Hematopoietic multipotent progenitor cell treated with erythropoietin and hydrocortisone succinate and interleukin-3 and kit ligand, for 4 days (in vitro differentiated cells): Measurements from ENCODE around the gene CD151.
A peak's percentile ranks its signal among the peaks of the same experiment; 100 is the strongest.

Experiments used
- DNase-seq: peaks from one replicate; pipeline ENCODE4 v3.0.0-alpha.2; 2015

Gene CD151

GRCh38 chr11:815675-816432 lies 16.9 kb upstream of the CD151 start:
- DNase-seq, result no peak

GRCh38 chr11:816433-816779 lies 16.3 kb upstream of the CD151 start:
- no peak for DNase-seq

DNA sequence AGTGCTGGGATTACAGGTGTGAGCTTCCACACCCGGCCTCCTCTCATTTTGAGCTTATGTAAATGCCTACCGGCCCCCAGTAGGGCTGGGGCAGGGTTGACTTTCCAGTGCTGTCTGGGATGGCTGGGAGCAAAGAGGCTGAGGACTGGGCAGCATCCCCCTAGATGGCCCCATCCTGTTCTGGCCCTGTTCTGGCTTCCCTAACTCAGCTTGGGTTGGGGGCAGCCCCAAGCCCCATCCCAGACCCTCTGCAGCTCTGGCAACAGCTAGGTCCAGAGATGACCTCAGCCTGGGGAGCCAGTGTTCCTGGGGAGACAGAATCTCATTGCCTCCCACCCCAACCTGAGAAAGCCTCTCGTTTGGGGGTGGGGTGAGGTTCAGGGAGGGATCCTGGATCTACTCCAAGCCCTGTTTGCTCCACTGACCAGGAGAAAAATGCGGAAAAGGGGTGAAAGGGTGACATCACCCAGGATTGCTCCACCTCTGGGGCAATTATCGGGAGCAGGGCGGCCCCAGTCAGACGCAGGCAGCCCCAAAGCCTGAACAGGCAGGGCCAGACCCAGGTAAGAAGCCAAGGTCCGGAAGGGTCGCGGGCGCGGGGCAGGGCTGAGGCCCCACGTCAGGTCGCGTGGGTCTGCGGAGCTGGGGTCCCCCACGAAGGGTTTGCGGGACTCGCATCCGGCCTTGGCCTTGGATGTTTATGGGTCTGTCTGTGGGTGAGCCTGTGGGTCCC lies 14.2 kb upstream of the CD151 start, which contains the start of gene PNPLA2:
TSS of gene PNPLA2 (plus strand) at position 519 of the 733 bp plus-strand sequence. CDS start 805 bp downstream, outside the sequence.
- no peak for DNase-seq

GRCh38 chr11:819129-819931 lies 13.4 kb upstream of the CD151 start:
- peak; percentile 97 for DNase-seq

- peak; percentile 99 for DNase-seq
Measured at GRCh38 chr11:819943-820649, 12.7 kb upstream of the CD151 start.

DNA sequence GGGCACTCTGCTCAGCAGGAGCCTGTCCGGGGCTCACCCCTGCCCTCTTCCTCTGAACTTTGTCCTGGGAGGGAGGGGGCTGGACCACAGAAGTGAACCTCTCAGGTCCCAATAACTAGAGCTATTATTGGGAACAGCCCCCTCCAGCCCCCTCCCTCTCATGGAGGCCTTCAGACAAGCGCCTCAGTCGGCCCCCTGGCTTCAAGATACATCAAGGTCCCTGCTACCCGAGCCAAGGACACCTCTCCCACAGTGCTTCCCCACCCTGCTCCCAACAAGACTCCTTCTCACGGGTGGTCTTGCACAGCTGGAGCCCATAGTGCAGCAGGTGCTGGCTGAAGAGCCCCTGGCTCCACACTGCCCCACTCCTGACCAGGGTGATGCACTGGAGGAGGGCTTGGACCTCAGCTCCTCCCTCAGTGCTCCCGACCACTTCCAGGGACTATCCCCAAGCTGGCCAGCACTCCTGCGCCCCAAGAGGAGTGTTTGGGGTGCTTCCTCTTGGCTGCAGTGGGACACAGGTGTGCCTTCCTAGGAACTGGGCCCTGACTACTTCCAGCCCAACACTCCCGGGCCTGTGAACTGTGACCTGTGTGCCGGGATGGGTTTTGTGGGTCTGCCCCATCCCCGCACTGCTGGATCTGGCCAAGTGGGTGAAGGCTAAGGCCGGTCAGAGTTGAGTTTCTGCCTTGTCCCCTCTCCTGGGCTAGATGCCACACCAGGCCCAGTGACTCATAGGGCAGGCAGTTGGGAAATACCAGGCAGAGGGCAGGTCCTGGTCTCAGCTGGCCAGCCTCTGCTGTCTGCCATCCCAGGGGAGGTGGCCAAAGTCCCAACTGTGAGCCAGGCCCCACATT lies 11.9 kb upstream of the CD151 start:
- no peak for DNase-seq

DNA sequence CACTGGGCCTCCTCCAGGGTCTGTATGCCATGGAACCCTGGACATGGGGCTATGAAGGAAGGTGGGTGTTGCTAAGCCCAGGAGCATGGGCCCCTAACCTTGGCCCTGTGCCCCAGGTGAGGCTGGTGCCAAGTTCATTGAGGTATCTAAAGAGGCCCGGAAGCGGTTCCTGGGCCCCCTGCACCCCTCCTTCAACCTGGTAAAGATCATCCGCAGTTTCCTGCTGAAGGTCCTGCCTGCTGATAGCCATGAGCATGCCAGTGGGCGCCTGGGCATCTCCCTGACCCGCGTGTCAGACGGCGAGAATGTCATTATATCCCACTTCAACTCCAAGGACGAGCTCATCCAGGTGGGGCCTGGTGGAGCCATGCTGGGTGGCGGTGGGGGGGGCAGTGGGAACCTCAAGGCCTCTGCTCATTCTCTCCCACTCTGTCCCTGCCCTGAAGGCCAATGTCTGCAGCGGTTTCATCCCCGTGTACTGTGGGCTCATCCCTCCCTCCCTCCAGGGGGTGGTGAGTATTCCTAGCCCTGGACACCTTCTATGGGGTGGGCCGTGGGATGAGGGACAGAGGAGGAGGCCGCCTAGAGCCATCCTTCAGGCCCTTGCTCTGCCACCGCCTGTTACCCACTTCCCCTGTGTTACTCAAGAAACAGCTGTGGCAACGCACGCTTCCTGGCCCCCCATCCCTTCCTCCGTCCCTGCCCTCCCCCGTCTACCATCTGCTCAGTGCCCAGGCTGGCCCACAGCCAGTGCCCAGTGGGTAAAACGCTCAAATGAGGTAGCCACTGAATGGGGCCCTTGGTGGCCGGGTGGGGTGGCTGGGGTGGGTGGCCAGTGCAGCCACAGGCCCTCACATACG lies 11.0 kb upstream of the CD151 start:
- DNase-seq, result peak; percentile 79

DNA sequence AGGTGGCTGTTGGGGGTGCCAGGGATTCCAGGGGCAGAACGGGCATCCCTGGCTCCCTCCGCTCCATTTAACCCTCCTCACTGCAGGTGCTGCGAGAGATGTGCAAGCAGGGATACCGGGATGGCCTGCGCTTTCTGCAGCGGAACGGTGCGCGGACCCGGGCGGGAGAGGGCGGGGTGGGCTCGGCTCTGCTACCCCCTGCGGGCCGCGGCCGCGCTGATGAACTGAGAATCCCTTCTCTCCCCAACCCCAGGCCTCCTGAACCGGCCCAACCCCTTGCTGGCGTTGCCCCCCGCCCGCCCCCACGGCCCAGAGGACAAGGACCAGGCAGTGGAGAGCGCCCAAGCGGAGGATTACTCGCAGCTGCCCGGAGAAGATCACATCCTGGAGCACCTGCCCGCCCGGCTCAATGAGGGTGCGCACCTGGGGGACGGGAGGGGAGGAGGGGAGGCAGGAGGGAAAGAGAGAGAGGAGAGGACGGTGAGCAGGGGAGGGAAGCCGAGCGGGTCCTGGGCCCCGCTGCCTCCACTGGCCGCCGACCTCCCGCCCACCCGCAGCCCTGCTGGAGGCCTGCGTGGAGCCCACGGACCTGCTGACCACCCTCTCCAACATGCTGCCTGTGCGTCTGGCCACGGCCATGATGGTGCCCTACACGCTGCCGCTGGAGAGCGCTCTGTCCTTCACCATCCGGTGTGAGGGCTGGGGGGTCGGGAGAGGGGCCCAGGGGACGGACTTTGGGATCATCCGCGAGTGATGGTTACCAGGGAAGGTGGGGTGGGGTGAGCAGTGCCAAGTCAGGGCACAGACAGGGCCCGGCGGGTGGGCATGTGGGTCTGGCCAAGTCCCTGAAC lies 9.1 kb upstream of the CD151 start:
- no peak for DNase-seq

GRCh38 chr11:824292-824880 lies 8.4 kb upstream of the CD151 start:
- DNase-seq, result no peak

DNA sequence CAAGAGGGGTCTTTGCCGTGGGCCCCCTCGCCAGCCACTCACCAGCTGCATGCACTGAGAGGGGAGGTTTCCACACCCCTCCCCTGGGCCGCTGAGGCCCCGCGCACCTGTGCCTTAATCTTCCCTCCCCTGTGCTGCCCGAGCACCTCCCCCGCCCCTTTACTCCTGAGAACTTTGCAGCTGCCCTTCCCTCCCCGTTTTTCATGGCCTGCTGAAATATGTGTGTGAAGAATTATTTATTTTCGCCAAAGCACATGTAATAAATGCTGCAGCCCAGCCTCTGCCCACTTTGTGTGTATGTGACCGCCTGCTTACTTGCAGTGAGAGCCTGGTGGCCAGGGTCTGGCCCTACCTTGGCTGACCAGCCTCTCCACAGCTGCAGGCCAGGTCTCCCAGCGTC lies 7.8 kb upstream of the CD151 start:
- DNase-seq, result no peak

- no peak for DNase-seq
Measured at GRCh38 chr11:825366-826226, 7.2 kb upstream of the CD151 start.

- no peak for DNase-seq
Measured at GRCh38 chr11:826227-826621, 6.5 kb upstream of the CD151 start.

- no peak for DNase-seq
Measured at GRCh38 chr11:826836-827145, 6.0 kb upstream of the CD151 start.

DNA sequence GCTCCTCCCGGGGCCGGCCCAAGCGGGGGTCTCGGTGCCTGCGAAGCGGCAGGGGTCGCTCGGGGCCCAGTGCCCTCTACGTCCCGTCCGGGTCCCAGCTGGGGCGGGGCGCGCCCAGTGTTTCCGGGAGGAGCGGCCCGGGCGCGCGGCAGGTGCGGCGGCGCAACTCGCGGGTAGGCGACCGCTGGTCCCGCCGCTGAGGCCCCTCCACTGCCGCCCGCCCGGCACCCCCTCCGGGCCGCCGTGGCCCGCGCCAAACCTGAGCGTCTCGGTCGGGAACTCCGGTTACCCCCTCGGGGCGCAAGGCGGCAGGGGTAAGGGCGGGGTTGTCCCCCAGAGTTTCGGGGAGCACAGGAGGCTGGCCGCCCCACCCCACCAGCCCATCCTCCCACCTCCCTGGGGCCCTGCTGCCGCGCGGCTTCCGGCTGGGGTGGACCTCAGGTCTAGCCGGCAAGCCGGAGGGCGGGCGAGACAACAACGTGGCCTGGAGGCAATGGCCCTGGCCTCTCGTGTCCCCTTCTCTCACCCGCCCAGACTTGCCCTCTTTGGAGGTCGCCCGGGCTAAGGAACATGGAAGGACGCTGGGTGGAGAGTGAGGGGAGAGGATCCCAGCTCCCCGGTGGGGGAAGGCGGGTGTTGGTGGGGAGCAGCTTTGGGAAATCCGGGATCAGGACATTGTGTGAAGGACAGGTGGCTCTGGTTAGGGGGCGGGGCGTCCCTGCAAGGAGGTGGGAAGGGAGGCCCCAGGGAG lies 5.4 kb upstream of the CD151 start:
- DNase-seq, result no peak

DNA sequence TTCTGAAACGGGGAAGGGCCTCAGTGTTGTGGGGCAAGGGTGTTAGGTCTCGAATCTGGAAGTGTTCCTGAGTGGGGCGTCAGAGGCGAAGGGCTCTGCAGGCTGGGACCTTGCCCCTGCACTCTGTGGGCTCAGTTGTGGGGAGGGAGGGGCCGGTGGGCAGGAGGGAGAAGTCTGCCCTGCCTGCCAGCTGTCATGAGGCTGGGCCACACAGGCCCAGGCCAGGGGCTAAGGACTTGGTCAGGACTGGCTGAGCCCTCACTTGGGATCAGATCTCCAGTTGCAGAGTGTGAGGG lies 4.9 kb upstream of the CD151 start, which contains the start of gene CRACR2B:
TSS of gene CRACR2B (plus strand) at position 23 of the 296 bp plus-strand sequence. CDS start 689 bp downstream, outside the sequence.
- no peak for DNase-seq

- DNase-seq, result no peak
Measured at GRCh38 chr11:828506-829175, 4.1 kb upstream of the CD151 start.

DNA sequence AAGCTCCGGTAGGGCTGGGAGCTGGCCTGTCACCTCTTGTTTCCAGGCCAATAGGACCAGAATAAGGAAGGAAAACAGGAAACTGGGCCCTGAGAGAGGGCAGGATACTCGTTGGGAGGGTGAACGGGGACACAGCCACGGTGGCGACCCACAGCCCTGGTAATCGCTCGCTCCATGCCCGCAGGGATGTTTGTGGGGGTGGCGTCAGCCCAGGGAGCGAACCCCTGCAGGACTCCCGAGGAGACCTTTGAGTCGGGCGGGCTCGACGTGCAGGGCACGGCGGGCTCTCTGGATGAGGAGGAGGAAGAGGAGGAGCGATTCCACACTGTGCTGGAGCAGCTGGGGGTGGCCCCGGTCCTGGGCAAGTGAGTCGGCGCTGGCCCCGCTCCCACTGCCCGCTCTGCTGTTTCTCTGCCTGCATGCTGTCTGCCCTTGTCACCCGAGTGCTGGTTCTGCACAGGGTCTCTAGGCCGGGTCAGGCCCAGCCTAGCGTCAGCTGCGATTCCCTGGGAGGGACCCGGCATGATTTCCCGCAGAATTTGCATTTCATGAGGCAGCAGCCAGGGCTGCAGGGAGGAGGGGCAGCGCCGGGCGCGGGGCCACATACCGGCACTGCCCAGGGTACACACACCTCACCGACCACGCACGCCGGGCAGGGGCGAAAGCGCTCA lies 3.4 kb upstream of the CD151 start:
- DNase-seq, result no peak
